Muscle layer of colon (tissue), 2 donors: ENCODE results near the gene CSDE1.
"Not testable (repeated sequence)": the region's sequence is repeated elsewhere in the genome, so short reads cannot be mapped to it uniquely, and the experiment has no call there.

Experiments
- H3K27ac ChIP-seq: one replicate; pipeline ENCODE4 v1.7.0; 2013; ENCODE audit warnings: low read depth, mild to moderate bottlenecking, low read length, moderate library complexity
- H3K27me3 ChIP-seq, 2 donors: one replicate each; pipeline ENCODE4 v1.7.0; 2013; ENCODE audit warnings: low read length in 2 of 2, mild to moderate bottlenecking in 2 of 2; ENCODE audit not compliant: insufficient read depth in 2 of 2, control insufficient read depth in 1 of 2
- H3K36me3 ChIP-seq: one replicate; pipeline ENCODE4 v1.7.0; 2013; ENCODE audit warnings: mild to moderate bottlenecking, low read length; ENCODE audit not compliant: insufficient read depth
- H3K4me1 ChIP-seq: one replicate; pipeline ENCODE4 v1.7.0; 2013; ENCODE audit warnings: mild to moderate bottlenecking, low read length; ENCODE audit not compliant: insufficient read depth
- H3K4me3 ChIP-seq, 2 donors: one replicate each; pipeline ENCODE4 v1.7.0; 2013; ENCODE audit warnings: low read length in 2 of 2, low read depth in 1 of 2, mild to moderate bottlenecking in 1 of 2, moderate library complexity in 1 of 2
- H3K9ac ChIP-seq: one replicate; pipeline ENCODE4 v1.7.0; 2013; ENCODE audit warnings: low read length
- H3K9me3 ChIP-seq: one replicate; pipeline ENCODE4 v1.7.0; 2013; ENCODE audit warnings: mild to moderate bottlenecking, low read length
- donor health status: abdominal sarcoma.
- donor health status: Adenocarcinoma of cecum.

Gene CSDE1

DNA sequence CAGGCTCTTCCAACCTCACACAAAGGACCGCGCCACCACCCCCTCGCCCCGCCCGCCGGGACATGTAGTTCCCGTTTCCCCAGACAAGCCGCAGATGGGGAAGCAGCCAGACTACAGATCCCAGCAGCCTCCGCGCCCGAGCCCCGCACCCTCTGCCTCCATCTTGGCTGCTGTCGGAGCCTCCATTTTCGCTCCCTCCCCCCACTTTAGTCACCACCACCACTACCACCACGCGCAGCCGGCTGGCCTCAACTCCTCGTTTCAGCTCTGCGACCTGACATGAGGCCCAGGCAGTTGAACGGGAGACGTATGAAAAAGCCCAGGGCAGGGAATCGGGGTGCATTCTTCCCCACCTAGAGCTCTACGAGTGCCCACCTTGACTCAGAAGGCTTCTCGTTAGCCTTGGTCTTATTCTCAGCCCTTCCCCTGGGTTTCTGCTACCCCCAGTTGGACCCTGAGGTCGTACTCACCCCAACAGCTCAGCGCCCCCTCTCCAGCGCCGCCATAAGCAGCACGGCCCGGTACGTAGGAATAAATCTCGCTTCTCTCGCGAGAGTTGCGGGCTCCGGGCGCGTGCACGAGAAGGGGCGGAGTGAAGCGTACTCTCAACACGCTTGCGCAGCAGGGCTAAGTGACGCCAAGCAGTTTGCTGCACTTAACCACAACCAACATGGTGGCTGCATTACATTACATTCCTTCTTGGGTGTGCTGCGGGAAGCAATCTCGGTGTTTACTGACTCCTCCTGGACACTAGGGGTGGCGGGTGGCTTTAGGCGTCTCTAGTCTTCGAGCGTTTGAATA is at the start of gene CSDE1:
Gene CSDE1 (minus strand): TSS at position 530 of the 801 bp plus-strand sequence. CDS start 18,094 bp downstream, outside the sequence.
- no peaks in the 10 kb centered on the region for H3K27me3 ChIP-seq
- no peaks in the 10 kb centered on the region for H3K36me3 ChIP-seq
- peak within 1 kb of the TSS; percentile 100 for H3K9ac ChIP-seq
- H3K4me1 ChIP-seq: peaks cover 39% of the 10 kb centered on the region
- peak within 1 kb of the TSS; percentile 98 to 100 for H3K4me3 ChIP-seq
- peak within 1 kb of the TSS; percentile 99 for H3K27ac ChIP-seq
- no peaks in the 10 kb centered on the region for H3K9me3 ChIP-seq

DNA sequence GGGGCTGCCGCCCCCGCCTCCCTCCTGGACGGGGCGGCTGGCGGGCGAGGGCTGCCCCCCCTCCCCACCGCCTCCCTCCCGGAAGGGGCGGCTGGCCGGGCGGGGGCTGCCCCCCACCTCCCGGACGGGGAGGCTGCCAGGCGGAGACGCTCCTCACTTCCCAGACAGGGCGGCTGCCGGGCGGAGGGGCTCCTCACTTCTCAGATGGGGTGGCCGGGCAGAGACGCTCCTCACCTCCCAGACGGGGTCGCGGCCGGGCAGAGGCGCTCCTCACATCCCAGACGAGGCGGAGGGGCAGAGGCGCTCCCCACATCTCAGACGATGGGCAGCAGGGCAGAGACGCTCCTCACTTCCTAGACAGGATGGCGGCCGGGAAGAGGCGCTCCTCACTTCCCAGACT is 46.7 kb upstream of the CSDE1 start:
- H3K4me3 ChIP-seq, H3K36me3 ChIP-seq, H3K4me1 ChIP-seq, H3K9me3 ChIP-seq, H3K27me3 ChIP-seq, H3K27ac ChIP-seq, H3K9ac ChIP-seq: not testable (repeated sequence)

DNA sequence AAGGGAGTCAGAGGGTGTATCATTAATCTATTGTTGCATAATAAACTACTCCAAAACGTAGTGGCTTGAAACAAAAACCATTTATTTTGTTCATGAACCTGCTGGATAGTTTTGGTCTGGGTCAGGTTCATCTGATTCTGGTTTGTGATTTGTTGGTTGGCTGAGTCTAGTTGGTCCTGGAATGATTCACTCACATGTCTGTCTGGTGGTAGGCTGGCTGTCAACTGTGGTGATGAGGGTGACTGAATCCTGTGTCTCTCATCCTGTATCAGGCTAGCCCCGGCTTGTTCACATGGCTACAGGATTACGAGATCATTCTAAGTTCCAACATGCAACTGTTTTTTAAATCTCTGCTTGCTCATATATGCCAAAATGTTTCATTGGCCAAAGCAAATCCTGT is 45.2 kb upstream of the CSDE1 start:
- Histone ChIP-seq H3K9ac (no peak overlapping the region), H3K4me3 (no peak overlapping the region), H3K9me3 (no peaks in the 10 kb centered on the region)

DNA sequence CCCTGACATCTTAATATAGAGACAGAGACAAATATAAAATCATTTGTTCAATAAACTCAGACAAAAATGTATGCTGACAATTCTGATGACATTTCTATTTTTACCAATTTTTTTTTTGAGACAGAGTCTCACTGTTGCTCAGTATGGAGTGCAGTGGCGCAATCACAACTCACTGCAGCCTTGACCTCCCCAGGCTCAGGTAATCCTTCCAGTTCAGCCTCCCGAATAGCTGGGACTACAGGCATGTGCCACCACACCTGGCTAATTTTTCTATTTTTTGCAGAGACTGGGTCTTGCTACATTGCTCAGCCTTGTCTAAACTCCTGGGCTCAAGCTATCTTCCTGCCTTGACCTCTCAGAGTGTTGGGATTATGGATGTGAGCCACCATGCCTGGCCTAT is 36.3 kb upstream of the CSDE1 start:
- H3K9ac ChIP-seq: no peak overlapping the region
- H3K4me3 ChIP-seq: no peak overlapping the region
- H3K36me3 ChIP-seq: no peaks in the 10 kb centered on the region
- no peaks in the 10 kb centered on the region for H3K27me3 ChIP-seq
- H3K4me1 ChIP-seq: no peaks in the 10 kb centered on the region
- no peaks in the 10 kb centered on the region for H3K9me3 ChIP-seq
- no peak overlapping the region for H3K27ac ChIP-seq

More for the DNA sequence above, 45.2 kb upstream of the CSDE1 start:
- H3K4me1 ChIP-seq: no peaks in the 10 kb centered on the region
- H3K27me3 ChIP-seq: no peaks in the 10 kb centered on the region
- no peak overlapping the region for H3K27ac ChIP-seq
- H3K36me3 ChIP-seq: no peaks in the 10 kb centered on the region

DNA sequence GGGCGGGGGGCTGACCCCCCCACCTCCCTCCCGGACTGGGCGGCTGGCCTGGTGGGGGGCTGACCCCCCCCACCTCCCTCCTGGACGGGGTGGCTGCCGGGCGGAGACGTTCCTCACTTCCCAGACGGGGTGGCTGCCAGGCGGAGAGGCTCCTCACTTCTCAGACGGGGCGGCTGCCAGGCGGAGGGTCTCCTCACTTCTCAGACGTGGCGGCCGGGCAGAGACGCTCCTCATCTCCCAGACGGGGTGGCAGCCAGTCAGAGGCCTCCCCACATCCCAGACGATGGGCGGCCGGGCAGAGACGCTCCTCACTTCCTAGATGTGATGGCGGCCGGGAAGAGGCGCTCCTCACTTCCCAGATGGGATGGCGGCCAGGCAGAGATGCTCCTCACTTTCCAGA is 32.8 kb upstream of the CSDE1 start:
- H3K4me1 ChIP-seq, H3K27ac ChIP-seq, H3K36me3 ChIP-seq, H3K9me3 ChIP-seq, H3K27me3 ChIP-seq, H3K4me3 ChIP-seq, H3K9ac ChIP-seq: not testable (repeated sequence)

DNA sequence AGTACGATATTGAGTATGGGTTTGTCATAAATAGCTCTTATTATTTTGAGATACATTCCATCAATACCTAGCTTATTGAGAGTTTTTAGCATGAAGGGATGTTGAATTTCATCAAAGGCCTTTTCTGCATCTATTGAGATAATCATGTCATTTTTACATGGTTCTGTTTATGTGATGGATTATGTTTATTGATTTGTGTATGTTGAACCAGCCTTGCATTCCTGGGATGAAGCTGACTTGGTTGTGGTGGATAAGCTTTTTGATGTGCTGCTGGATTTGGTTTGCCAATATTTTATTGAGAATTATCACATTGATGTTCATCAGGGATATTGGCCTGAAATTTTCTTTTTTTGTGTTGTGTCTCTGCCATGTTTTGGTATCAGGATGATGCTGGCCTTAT is 28.7 kb upstream of the CSDE1 start:
- H3K4me1 ChIP-seq, H3K27ac ChIP-seq, H3K9ac ChIP-seq, H3K27me3 ChIP-seq, H3K36me3 ChIP-seq, H3K4me3 ChIP-seq, H3K9me3 ChIP-seq: not testable (repeated sequence)

DNA sequence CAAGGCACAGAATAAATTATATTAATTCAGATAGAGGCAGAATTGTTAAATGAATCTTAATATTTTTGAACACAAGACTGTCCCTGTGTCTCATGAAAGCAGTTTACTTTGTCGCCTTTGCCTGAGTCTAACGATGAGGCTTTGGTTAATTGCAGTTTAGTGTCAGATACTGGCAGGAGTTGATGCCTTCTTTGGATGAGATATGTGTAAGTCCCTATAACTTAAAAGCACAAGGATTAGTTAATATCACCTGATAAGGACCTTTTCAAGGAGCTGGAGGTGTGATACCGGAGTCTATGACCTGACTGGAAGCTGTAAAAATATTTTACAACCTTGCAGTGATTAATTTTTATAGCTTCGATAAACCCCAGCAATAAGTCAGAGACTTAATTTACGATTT is 24.7 kb upstream of the CSDE1 start:
- H3K9me3 ChIP-seq: no peaks in the 10 kb centered on the region
- H3K27me3 ChIP-seq: no peaks in the 10 kb centered on the region
- H3K27ac ChIP-seq: no peak overlapping the region
- H3K4me1 ChIP-seq: peaks cover 4% of the 10 kb centered on the region
- no peak overlapping the region for H3K4me3 ChIP-seq
- peaks cover 9% of the 10 kb centered on the region for H3K36me3 ChIP-seq
- no peak overlapping the region for H3K9ac ChIP-seq

DNA sequence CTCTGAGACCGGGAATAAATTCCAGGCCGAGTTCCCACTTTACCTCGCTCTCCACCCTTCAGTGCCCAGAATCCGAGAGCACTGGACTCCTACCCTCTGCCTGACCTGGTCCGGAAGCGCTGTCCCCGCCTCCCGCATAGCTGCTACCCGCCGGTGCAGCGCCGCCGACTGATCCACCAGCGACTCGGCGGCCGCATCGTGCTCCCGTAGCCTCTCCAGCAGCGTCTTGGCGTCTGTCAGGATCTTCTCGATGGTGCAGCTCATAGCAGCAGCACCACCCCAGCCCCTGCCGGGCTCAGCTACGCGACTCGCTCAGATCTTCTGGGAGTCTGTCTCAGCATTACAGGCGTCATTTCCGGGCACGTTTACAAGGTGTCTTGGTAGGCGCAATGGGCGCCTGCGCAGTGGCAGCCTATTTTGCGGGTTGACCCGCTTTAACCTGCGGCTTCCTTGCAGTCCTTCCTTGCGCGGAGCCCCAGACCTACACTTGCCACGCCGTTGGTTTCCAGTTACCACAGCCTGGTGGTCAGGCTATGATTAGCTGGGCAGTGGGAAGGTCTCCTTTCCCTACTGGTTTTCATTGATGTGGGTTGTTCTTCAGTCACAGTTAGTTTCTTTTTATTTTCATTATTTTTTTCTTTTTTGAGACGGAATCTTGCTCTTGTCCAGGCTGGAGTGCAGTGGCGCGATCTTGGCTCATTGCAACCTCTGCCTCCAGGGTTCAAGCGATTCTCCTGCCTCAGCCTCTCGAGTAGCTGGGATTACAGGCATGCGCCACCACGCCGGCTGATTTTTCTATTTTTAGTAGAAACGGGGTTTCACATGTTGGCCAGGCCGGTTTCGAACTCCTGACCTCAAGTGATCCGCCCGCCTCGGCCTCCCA is 22.8 kb upstream of the CSDE1 start, which contains the start of gene SIKE1:
Gene SIKE1 (minus strand): TSS at position 342 of the 883 bp plus-strand sequence. CDS start 78 bp downstream, at position 264.
- H3K4me1 ChIP-seq: peaks cover 4% of the 10 kb centered on the region
- H3K36me3 ChIP-seq: peaks cover 15% of the 10 kb centered on the region
- no peaks in the 10 kb centered on the region for H3K9me3 ChIP-seq
- no peaks in the 10 kb centered on the region for H3K27me3 ChIP-seq
- peak within 1 kb of the TSS; percentile 95 for H3K9ac ChIP-seq
- H3K4me3 ChIP-seq: peak within 1 kb of the TSS; percentile 66 to 89
- peak within 1 kb of the TSS; percentile 62 for H3K27ac ChIP-seq

DNA sequence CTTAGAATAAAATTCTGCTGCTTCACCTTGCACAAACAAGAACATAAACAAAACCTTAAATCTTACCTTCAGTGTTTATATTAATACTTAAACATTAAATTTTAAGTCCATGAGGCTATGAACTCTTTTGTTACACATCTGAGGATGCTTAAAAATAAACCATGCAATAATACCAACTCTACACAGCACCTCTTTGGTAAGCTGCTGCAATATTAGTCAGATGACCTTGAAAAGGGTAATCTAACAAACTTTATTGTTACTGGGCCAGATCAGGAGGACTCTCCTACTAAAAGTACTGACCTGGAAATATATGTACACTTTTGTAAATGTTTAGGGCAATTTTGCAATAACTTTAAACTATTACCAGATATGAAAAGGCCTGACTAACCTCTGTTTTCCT is 21.9 kb upstream of the CSDE1 start:
- Histone ChIP-seq H3K4me1 (peaks cover 4% of the 10 kb centered on the region), H3K27me3 (no peaks in the 10 kb centered on the region), H3K9ac (peak overlapping the region; percentile 95), H3K36me3 (peaks cover 15% of the 10 kb centered on the region), H3K9me3 (no peaks in the 10 kb centered on the region), H3K27ac (no peak overlapping the region), H3K4me3 (peak overlapping the region in 1 of 2 donors; percentile 89)

DNA sequence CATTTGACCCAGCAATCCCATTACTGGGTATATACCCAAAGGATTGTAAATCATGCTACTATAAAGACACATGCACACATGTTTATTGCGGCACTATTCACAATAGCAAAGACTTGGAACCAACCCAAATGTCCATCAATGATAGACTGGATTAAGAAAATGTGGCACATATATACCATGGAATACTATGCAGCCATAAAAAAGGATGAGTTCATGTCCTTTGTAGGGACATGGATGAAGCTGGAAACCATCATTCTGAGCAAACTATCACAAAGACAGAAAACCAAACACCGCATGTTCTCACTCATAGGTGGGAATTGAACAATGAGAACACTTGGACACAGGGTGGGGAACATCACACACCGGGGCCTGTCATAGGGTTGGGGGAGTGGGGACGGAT is 18.9 kb upstream of the CSDE1 start:
- H3K36me3 ChIP-seq: peaks cover 25% of the 10 kb centered on the region
- not testable (repeated sequence) for H3K4me1 ChIP-seq, H3K27me3 ChIP-seq, H3K27ac ChIP-seq, H3K9ac ChIP-seq, H3K4me3 ChIP-seq, H3K9me3 ChIP-seq

DNA sequence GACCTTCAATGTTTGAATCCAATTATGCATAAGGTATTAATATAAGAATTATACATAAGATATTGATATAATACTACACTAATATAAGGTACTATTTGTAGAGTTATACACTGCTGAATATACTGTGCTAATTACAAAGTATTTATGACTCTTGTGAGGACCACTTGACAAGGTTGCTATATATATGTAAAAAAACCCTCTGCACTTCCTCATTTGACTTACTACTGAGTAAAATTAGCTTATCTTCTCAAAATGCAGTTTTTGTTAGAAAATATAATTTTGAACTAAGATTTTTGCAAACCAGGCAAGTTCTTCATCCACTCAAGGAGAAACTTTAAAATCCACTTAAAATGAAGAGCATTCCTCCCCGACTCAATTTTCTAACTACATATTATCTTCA is 14.2 kb upstream of the CSDE1 start:
- Histone ChIP-seq H3K9ac (no peak overlapping the region), H3K4me3 (no peak overlapping the region), H3K36me3 (peaks cover 28% of the 10 kb centered on the region), H3K27me3 (no peaks in the 10 kb centered on the region), H3K4me1 (no peaks in the 10 kb centered on the region), H3K9me3 (no peaks in the 10 kb centered on the region), H3K27ac (no peak overlapping the region)
